ENCODE results near the gene SPATA6L.
A peak's percentile ranks its signal among the peaks of the same experiment; 100 is the strongest.

SPATA6L gene

DNA sequence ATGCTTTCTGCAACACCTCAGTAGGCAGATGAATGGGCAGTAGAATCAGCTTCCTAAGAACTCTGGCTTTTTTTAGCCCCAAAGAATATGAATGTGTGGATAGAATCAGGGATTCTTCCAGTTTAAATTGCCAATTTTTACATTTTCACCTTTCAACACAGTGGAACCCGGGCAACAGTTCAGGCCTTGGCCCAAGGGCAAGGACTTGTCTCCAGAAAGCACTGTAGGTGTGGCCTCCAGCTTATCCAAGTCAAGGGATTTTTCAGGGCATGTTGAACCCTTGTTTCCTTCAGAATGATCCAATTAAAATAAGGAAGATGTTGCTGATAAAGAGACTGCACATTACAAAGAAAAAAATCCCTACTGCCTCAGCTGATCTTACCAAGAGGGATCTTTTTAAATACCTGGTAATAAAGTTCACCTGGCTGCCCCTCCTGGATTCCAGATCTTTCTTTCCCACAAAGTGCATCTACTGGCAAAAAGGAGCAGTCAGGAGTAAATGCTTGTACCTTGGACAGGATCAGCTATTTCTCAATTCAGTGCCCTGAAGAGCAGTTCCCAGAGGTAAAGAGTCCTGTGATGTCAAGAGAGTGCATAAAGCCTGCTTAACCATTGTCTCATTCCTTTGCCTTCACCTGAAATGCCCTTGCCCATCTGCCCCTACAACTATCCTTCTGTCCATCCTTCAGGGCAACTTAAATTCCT, 84.3 kb downstream of the SPATA6L start:
- DNase-seq = no peak

DNA sequence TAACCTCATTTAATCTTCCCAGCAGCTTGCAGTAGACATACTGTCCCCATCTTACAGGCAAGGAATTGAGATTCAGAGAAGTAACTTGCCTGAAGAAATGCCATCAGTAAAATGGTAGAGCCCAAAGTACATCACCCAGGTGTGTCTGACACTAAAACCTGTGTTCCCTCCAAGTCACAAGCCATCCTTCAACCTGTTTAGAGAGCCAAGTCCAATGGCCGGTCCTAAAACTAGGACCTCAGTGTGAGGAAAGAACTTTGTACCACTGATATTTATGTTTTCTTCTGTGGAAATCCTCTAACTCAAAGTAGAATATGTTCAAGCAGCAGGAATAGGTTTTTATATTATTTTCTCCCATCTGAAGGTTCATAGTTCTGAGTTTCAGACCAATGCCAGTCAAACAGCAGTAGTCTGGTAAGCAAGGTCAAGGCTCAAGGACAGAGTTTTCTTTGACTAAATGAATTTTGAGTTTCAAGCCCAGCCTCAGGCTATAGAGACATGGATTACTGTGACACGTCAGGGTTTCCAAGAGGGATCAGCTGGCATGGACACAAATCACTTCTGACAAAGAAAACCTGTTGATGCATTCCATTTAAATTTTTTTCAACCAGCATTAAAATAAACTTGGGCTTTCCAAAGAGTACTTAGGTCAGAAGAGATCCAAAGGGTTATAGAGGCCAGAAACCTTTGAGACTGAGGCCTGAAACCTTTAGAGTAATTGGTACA, 85.1 kb downstream of the SPATA6L start:
- no peak for DNase-seq

DNA sequence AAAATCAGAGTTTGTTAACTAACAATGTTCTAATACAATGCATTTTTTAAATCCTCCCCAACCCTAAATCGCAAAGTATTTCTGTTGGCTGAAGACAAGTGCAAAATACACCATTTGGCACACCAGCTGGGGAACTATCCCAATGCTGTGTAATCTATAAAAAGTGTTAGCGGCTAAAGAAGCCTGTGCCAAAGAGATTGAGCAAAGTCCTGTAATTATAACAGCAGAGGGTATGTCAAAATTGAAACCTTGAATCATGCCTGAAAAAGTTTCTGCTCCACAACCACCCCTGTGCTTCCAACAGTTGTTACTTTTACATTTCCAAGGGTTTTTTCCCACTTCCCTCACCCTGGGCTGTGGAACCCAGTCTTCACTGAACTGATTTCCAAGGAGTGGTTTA, 87.3 kb downstream of the SPATA6L start:
- no peak for DNase-seq

DNA sequence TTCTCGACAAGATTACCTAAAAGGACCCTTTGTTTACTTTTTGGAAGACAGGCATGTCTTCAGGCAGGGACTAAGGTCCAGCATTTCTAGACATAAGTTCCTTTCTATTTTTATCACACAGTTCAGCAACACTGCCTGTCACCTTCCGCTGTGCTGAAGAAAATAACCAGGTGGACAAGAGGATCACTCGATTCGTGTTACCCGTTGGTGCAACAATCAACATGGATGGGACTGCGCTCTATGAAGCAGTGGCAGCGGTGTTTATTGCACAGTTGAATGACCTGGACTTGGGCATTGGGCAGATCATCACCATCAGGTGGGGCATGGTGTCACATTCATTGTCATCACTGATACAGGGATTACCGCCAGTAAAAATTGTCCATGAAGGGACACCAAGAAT, 89.8 kb downstream of the SPATA6L start:
- no peak for DNase-seq

DNA sequence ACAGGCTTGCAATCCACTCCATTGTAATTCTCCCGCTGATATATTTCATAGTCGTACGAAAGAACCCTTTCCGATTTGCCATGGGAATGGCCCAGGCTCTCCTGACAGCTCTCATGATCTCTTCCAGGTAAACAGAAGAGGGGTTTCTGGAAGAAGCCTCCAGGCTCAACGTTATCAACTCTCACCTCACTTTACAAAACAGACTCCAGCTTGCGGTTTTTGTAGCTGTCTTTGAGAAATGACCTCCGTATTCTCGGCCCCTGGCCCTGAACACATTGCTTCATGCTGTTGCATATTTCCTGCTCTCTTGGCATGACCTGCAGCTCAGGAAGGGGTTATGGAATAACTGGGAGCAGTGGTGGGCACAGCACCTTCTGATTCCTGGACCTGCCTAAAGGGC, 90.3 kb downstream of the SPATA6L start:
- DNase-seq = no peak

DNA sequence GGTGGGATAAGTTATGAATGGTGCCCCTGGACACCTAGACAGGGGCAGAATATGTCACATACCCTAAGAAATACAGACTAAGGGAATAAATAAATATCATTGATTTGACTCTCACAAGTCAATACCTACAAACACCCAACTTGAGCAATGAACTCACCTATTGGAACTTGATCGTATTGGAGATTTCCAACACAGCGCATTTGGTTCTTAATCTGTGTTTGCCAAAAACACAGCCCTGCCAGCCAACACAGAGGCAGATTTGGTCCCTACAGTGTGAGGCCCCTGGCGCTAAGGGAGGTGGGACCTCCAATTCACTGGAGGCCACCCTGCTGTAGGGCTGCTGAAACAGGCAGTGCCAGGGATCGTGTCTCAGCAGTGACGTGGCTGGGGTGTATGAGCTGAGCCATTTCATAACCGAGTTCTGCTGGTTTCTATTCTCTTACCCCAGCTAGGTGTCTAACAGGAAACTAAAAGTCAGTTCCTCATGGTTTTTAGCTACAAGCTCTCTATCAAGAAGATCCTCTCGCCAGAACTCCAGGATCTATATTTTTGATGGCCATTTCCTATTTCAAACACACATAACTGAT, 91.5 kb downstream of the SPATA6L start:
- DNase-seq = peak; percentile 8

DNA sequence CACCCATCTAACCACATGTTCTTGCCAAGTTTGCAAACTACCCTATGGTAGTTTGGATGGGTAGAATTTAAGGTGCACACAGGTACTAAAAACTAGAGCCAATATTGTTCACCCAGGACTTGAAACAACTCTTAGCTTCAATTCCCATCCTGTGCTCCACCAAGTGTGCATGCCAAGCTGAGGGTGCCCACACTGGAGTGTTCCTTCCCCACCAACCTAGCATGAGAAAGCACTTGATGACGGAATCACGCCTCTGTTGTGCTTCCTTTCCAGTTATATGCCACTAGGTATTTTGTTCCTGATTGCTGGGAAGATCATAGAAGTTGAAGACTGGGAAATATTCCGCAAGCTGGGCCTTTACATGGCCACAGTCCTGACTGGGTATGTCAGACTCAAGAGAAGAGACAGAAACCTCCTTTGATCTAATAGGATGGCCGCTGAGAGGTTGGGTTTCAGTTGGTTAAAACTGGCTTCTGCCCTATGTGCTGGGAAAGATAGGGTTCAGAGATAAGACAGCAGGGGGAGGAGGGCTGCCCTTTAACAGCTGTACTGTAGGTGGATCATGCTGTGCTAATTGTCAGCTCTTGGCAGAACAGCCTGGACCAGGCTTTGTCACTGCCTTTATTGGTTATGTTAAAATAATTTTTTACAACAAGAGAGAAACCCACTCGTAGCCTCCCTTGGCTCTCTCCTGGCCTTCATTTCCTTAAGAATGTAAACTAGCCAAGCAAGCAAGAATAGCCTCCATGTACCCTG, 92.5 kb downstream of the SPATA6L start:
- no peak for DNase-seq

DNA sequence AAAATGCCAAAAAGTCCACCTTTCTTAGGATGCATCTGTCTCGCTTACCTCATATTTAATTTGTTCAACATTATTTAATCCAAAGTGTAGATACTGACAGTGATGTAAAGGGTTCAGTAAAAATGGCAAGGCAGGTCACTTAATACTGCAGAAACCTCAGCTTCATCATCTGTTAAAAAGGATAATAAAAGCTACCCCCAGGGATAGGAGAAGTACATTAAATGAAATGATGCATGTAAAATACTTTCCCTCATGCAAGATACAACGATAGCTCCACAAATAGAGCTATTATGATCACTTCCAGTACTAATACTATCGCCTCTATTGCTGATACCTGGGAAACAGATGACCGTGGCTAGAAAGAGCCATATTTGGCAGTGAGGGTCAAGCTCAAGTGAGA, 93.1 kb downstream of the SPATA6L start:
- no peak for DNase-seq

DNA sequence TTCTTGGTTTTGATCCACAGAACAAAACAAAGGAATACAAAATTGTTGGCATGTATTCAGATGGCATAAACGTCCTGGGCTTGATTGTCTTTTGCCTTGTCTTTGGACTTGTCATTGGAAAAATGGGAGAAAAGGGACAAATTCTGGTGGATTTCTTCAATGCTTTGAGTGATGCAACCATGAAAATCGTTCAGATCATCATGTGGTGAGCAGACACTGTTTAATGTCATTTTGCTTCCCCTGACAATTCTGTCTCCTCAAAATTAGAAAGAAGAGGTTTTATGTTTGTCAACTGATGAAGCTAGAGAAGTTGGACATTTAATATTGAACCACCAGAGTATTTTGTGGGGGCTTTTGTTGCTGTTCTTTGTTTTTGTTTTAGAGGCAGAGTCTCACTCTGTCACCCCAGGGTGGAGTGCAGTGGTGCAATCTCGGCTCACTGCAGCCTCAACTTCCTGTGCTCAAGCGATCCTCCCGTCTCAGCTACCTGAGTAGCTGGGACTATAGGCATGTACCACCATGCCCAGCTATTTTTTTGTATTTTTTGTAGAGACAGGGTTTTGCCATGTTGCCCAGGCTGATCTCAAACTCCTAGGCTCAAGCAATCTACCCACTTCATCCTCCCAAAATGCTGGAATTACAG, 94.0 kb downstream of the SPATA6L start:
- peak; percentile 16 for DNase-seq

DNA sequence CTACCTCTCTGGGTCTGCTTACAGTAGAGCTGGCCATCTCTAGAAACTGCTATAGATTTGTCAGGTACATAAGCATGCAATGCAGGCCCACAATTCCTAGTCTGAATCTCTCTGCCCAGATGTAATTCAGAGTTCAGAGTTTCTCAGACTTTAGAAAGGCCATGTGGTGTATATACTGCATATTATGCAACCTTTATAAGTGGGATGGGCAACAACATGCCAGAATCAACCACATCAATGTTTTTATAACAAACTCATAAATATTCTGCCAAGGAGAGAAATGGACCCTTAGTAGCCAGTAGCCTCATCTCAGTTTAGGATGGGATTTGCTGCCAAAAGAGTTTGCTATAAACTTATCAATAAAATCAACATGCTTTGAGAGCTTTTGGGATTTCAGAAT, 97.2 kb downstream of the SPATA6L start:
- DNase-seq = no peak

DNA sequence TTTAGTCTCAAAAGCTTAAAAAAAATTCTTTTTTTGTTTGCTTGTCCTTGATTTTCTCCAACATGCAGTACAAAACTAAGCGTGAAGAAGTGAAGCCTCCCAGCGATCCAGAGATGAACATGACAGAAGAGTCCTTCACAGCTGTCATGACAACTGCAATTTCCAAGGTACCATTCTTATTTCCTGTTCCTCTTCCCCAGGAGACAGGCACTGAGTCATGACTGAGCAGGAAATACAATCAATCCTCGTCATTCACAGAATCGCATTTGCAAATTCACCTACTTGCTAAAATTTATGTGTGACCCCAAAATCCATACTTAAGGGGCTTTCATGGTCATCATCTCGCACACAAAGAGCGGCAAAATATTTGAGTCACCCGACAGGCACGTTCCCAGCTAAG, 98.7 kb downstream of the SPATA6L start:
- no peak for DNase-seq

DNA sequence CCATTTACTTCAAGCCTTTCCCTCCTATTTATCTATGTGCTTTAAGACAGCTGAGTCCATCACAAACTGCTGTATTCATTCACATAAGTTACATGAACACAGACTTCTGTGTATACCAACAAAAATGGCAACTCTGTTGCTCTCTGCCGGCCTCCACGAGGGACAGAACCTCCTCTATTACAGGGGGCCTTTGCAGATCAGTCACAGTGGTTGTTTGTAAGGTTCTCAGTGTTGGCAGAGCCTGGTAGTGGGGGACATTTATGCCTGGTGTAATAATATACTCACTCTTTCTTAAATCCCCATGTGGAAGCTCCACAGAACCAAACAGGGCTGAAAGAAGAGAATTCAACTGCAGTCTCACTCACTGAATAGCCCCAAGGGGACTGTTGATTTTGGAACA, 99.5 kb downstream of the SPATA6L start:
- no peak for DNase-seq

DNA sequence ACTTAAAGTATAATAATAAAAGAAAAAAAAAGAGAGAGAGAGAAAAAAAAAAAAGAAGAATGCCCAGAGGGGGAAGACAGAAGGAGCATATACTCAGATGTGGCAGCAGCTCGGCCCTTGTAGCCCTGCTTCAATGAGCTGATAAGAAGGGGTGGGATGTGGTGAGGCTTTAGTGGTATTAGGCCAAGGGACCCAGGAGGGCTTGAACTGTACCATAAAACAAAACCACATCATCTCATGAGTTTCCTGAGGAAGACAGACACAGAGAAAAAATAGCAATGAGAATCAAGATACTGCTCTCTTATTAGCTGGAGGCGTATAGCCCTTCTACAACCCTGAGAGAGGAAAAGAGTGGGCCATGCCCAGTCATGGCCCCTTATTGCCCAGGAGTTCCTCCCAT, 103.2 kb downstream of the SPATA6L start:
- DNase-seq = no peak

DNA sequence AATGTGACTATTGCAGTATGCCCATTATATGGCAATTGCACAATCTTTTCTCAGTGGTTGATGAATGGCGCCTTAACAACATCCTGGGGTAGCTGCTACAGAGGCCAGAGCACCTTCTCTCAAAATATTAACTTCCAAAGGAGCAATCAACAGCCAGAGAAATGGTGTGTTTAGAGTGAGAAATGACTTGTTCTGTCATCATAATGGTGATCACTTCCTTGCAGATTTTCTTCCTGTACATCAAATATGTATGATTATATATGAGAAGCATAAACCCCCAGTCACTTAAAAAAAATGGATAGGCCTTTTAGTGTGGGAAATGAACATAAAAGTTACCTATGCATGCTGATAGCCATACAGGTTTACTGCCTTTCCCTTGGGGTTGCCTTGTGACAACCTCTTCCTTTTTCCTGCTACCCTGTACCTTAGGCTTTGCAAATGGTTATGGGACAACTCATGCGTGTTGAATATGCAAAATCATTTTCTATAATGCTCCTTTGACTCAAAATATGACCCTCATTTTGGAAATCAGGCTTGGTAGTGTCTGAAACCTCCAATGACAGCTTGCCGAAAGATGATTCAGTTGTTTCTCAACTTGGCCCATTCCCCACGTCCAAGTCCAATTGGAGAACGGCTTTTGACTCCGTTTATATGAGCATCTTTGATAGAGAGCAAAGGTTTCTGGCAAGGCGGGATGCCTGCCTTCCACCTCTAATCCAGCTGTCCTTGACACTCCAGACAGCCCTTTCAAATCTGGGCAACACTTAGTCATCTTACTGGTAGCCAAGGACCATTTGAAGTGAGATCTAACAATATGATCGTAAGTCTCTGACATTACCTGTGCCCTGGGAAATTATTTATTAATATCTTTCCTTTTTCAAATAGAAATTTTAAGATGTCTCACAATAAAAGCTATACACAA, 106.8 kb downstream of the SPATA6L start:
- DNase-seq = no peak

DNA sequence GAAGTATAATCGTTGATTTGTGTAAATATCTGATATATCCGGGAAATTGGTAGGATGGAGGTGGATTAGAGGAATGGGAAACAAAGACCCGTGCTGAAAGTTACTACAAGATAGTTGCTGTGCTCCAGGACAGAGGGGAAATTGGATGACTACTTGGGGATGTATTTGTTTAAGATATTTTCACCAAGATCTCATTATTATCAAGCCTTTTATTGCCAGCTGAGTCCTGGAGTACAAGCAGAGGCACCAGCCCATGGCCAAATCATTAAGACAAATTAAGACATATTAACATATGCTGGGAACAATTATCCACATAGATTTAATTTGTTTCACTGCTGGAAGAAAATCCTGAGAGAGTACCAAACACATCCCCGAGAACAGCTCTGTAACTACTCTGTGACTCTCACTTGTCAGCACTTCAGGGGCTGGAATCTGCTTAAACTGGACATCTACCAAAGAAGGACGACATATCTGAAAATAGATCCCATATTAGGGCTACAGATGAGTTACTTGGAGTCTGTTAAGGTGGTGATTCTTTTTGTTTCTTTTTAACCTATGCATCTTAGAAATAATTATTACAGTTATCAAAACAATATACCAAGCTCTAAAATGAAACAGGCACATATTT, 107.8 kb downstream of the SPATA6L start:
- no peak for DNase-seq

DNA sequence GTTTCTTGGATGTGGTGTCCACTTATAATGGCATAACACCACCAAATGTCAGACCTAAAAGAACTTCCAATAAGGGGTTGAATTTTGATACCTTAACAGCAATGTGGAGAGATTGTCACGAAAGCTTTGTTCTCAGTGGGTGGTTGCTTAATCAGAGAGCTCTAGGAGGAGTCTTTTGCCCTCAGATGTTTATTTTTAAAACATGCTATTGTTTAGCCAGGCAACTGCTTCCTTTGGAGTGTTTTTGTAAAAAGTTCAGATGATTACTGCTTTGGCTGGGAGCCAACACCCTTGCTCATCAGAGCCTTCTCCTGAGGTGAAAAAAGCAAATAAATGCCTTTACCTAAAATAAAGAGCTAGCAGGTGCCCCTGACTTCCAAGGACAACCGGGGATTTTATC, 111.0 kb downstream of the SPATA6L start:
- DNase-seq = no peak

DNA sequence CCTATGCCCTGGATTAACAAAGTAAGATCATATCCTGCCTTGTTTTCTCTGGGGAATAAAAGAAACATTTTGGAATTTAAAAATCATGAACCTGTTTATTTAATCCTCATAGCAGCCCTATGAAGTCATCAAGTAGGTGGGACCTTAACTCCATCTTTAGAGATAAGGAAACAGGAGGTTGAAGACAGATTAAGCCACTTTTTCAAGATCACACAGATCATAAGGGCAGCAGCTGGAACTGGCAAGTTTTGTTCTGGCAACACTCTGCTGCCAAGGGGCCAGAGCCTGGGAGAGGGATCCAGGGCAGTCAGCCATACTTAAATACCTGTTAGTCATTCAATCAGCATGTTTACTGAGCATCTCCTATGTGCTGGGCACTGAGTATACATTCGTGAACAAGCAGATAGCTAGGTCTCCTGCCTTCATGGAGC, 112.3 kb downstream of the SPATA6L start:
- DNase-seq = no peak

DNA sequence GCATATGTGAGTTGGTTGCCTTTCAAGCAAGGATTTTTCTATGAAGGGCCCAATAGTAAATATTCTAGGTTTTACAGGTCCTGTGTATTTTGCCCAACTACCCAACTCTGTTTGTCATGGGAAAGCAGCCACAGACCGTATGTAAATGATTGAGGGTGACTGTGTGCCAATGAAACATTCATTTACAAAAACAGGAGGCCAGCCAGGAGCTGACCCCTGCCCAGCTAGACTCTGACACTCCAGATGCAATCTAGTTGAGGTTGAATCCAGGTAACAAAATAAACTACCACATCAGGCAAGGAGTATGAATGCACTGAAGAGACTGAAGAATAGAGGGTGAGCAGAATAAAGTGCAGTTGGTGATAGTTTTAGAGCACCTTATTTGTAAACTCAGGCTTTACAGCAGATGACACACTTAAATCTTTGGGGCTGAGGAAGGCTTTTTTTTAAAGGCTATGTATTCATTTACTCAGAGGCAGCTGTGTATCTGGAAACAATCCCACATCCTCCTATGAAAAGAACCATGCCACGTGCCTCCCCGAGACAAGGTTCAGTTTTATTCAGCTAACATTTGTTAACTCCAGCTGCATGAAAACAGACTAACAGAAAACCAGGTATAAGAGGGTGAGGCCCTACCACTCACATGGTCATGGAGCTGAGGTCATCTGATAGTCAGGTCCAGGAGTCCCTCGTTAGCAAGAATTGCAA, 115.3 kb downstream of the SPATA6L start:
- DNase-seq = no peak

DNA sequence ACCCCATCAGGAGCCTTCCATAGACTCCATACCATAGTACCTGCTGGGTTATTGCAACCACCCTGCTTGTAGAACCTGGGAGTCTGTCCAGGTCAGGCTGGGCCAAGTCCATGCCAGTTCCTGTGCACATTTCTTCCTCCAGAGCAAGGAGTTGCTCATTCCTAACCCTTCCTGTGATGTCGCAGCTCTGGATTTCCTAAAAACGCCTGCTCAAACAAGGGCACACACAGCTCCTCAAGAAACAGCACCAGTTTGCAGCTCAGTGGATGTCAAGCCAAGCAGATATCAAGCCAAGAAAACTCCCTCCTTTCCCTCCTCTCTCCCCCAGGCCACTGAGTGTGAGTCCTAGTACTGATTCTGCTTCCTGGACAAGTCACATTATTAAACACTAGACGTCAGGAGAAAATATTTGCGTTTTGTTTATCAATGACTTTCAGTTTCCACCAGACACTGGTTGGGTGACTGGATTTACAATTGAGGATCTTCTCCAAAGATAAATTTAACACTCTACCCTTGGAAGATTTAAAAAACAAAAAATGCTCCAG, 116.5 kb downstream of the SPATA6L start:
- no peak for DNase-seq
